Endothelial cell of umbilical vein (primary cell): ENCODE results near the gene GPR4. TPM values are rescaled to one million over a fixed set of nuclear protein-coding genes. Genes with fewer than 3 reads are reported as not detected.

ENCODE experiments used
- BruUV-seq: library from RNA; stranded (reverse); fragments of 400-500 nt; replicated peaks from 2 replicates; lab custom pipeline; 2021; lab: Mats Ljungman, UMichigan
- CTCF ChIA-PET: fragments of 300-600, 350-600 bp; sonication (Branson Sonifier 250); formaldehyde crosslinking; loops from one replicate; lab custom pipeline; 2021; ENCODE audit warnings: antibody characterized with exemption, inconsistent platforms; lab: Charles Lee
- POLR2A ChIA-PET: fragments of 300-600, 350-600 bp; sonication (Branson Sonifier 250); formaldehyde crosslinking; loops from one replicate; lab custom pipeline; 2021; ENCODE audit warnings: antibody characterized with exemption, inconsistent platforms; lab: Charles Lee
- DNase-seq: peaks from one replicate; pipeline ENCODE4 v3.0.0-alpha.2; 2011; ENCODE audit warnings: low read depth, low spot score
- FAIRE-seq: peaks from 2 replicates; lab custom pipeline; 2011; peaks lifted over from hg19 to GRCh38; lab: Jason Lieb, UNC
- H2AFZ ChIP-seq: 2 replicates; pipeline ENCODE4 v1.6.0; 2012; ENCODE audit warnings: low read depth, low read length, control low read depth, inconsistent platforms
- H3K27ac ChIP-seq: 2 replicates; pipeline ENCODE4 v1.5.1; 2011; ENCODE audit warnings: low read depth, mild to moderate bottlenecking, control low read depth, low read length, moderate library complexity; ENCODE audit not compliant: insufficient read depth
- H3K27me3 ChIP-seq, 2 experiments: 2 replicates each; pipeline versions ENCODE4 v1.6.0 to v1.6.1; 2011; ENCODE audit warnings: low read length in 2 of 2, mixed read lengths in 1 of 2; ENCODE audit not compliant: control insufficient read depth in 2 of 2, insufficient read depth in 2 of 2
- H3K36me3 ChIP-seq, 2 experiments: 2 replicates in 1 of 2; 3 replicates in 1 of 2; pipeline ENCODE4 v1.5.1; 2011; ENCODE audit warnings: low read length in 2 of 2, mild to moderate bottlenecking in 1 of 2, moderate library complexity in 1 of 2; ENCODE audit not compliant: control insufficient read depth in 2 of 2, insufficient read depth in 2 of 2; ENCODE audit errors: extremely low read depth in 1 of 2
- H3K4me1 ChIP-seq: 3 replicates; pipeline ENCODE4 v1.5.1; 2011; ENCODE audit warnings: mild to moderate bottlenecking, low read length; ENCODE audit not compliant: control insufficient read depth, insufficient read depth; ENCODE audit errors: extremely low read depth
- H3K4me2 ChIP-seq: 2 replicates; pipeline ENCODE4 v1.6.1; 2011; ENCODE audit warnings: low read length, control low read depth, mixed read lengths; ENCODE audit not compliant: insufficient read depth
- H3K4me3 ChIP-seq, 3 experiments: fragments of 200-600 bp in 1 of 3; sonication (generic), shearing (Covaris generic) in 1 of 3; replicated peaks in 1 of 3; 2 replicates each; pipeline ENCODE4 v1.5.1; 2011 to 2016; ENCODE audit warnings: control low read depth in 3 of 3, low read length in 3 of 3, mild to moderate bottlenecking in 2 of 3, inconsistent platforms in 1 of 3, low read depth in 1 of 3, moderate library complexity in 1 of 3; ENCODE audit not compliant: insufficient read depth in 1 of 3
- H3K79me2 ChIP-seq: 2 replicates; pipeline ENCODE4 v1.6.0; 2012; ENCODE audit warnings: low read length, inconsistent platforms; ENCODE audit not compliant: control insufficient read depth, insufficient read depth
- H3K9ac ChIP-seq: replicated peaks from 2 replicates; pipeline ENCODE3; 2011; ENCODE audit warnings: low read length, control low read depth; ENCODE audit not compliant: insufficient read depth; ENCODE audit errors: extremely low read depth
- H3K9me1 ChIP-seq: replicated peaks from 3 replicates; pipeline ENCODE4 v1.6.0; 2011; ENCODE audit warnings: mild to moderate bottlenecking, low read length; ENCODE audit not compliant: control insufficient read depth, insufficient read depth; ENCODE audit errors: extremely low read depth
- H3K9me3 ChIP-seq: replicated peaks from 2 replicates; pipeline ENCODE4 v1.5.1; 2012; ENCODE audit warnings: low read length, inconsistent platforms; ENCODE audit not compliant: control insufficient read depth, insufficient read depth
- H4K20me1 ChIP-seq: replicated peaks from 2 replicates; pipeline ENCODE3; 2011; ENCODE audit warnings: mild to moderate bottlenecking, low read length; ENCODE audit not compliant: control insufficient read depth, insufficient read depth; ENCODE audit errors: extremely low read depth
- CTCF ChIP-seq, 2 donors: IDR thresholded peaks; 1 replicate in 1 of 2; 2 replicates in 1 of 2; pipeline ENCODE4 v1.5.1; 2011; ENCODE audit warnings: low read length in 2 of 2, mild to moderate bottlenecking in 2 of 2, moderate library complexity in 2 of 2, control low read depth in 1 of 2, inconsistent platforms in 1 of 2, low read depth in 1 of 2; ENCODE audit not compliant: insufficient read depth in 1 of 2; ENCODE audit errors: extremely low read depth in 1 of 2
- EZH2 ChIP-seq: IDR thresholded peaks from 2 replicates; pipeline ENCODE4 v1.6.1; 2012; ENCODE audit warnings: borderline replicate concordance, low read depth, mild to moderate bottlenecking, moderate library complexity, low read length, inconsistent platforms; ENCODE audit not compliant: severe bottlenecking
- FOS ChIP-seq: IDR thresholded peaks from 2 replicates; pipeline ENCODE4 v1.6.1; 2011; ENCODE audit warnings: mild to moderate bottlenecking, low read length, moderate library complexity, borderline replicate concordance; ENCODE audit not compliant: insufficient read depth
- GATA2 ChIP-seq: IDR thresholded peaks from 2 replicates; pipeline ENCODE4 v1.7.0; 2011; ENCODE audit warnings: low read depth, mild to moderate bottlenecking, moderate library complexity, mixed read lengths, low read length; ENCODE audit not compliant: insufficient read length, insufficient read depth
- JUN ChIP-seq: IDR thresholded peaks from 2 replicates; pipeline ENCODE4 v1.6.1; 2011; ENCODE audit warnings: borderline replicate concordance, low read depth; ENCODE audit not compliant: insufficient read length, insufficient read depth
- MAX ChIP-seq: IDR thresholded peaks from 2 replicates; pipeline ENCODE4 v1.6.1; 2011; ENCODE audit not compliant: insufficient read depth, insufficient read length
- MYC ChIP-seq: IDR thresholded peaks from one replicate; pipeline ENCODE4 v1.6.1; 2011; ENCODE audit warnings: mild to moderate bottlenecking, low read depth, low read length
- POLR2A ChIP-seq: IDR thresholded peaks from 2 replicates; pipeline ENCODE4 v1.6.1; 2012; ENCODE audit warnings: low read depth, mild to moderate bottlenecking, control low read depth, low read length
- POLR2AphosphoS5 ChIP-seq: IDR thresholded peaks from 2 replicates; pipeline ENCODE4 v1.6.1; 2012; ENCODE audit warnings: low read depth, mild to moderate bottlenecking, control low read depth, low read length, moderate library complexity; ENCODE audit not compliant: insufficient read depth
- dilution Hi-C: fragments of 300-500 bp; cut with MboI; formaldehyde crosslinking; loops from one replicate; pipeline ENCODE4 v1.15.0; 2019; ENCODE audit warnings: low sequenced_read_pairs; ENCODE audit not compliant: extremely low pct_ligation_motif_present
- intact Hi-C: fragments of 100-400 bp; cut with micrococcal nuclease; formaldehyde crosslinking; loops from one replicate; pipeline ENCODE4 v1.10.0; 2022
- polyA plus RNA-seq, 4 experiments: library from polyadenylated mRNA; depleted of rRNA in 3 of 4; stranded (reverse) in 3 of 4; unstranded in 1 of 4; fragments of >200 nt; gene quantifications; 2 replicates each; pipeline versions ENCODE4 v1.2.1 to v1.2.3, GENCODE V29; 2011 to 2012; ENCODE audit warnings: missing spikeins in 1 of 4
- total RNA-seq: library from RNA; stranded (reverse); gene quantifications from 2 replicates; pipeline ENCODE4 v1.2.3, GENCODE V29; 2021

The GPR4 gene
- total and polyA plus RNA-seq, 2 donors (not counting 3 experiments of a cell fraction or from before 2014, with no cell fraction given), result 17.9 to 26.7 TPM

GRCh38 chr19:45597425-45598111, 4.4 kb downstream of the GPR4 start:
- Histone ChIP-seq H3K36me3 (no peaks in the 10 kb centered on the region), H4K20me1 (no peaks in the 10 kb centered on the region), H3K4me2 (peak overlapping the region; percentile 90), H3K9ac (peak overlapping the region; percentile 74), H3K4me1 (peaks cover 68% of the 10 kb centered on the region), H3K4me3 (peak overlapping the region in 1 of 3 experiments; percentile 68), H3K27ac (peak overlapping the region; percentile 96), H3K9me3 (no peaks in the 10 kb centered on the region), H3K9me1 (no peaks in the 10 kb centered on the region), H2AFZ (peak overlapping the region; percentile 40), H3K79me2 (peaks cover 58% of the 10 kb centered on the region), H3K27me3 (no peaks in the 10 kb centered on the region)
- ChIA-PET POLR2A (interaction anchor here (0.7 kb wide), 1 partner anchor 18 kb away, joined by 5 read pairs; no protein-coding TSS in a partner anchor), CTCF (interaction anchor here (1.0 to 2.9 kb wide), 4 partner anchors 9 to 44 kb away, joined by 3 to 25 read pairs (median 5); no protein-coding TSS in a partner anchor)
- peak; percentile 53 for FAIRE-seq
- DNase-seq, result no peak
- intact Hi-C loops, result loop anchor here (1.0 kb wide), 1 partner anchor 13 kb away; the partner anchor contains the start of gene OPA3
- dilution Hi-C loops, result no loop called here
- no peak for TF ChIP-seq CTCF (IDR thresholded peaks at IDR 0.05; ENCODE audit: extremely low read depth in 1 of 2, insufficient read depth in 1 of 2, low read depth in 1 of 2, low read length in 2 of 2)
- no peak for TF ChIP-seq EZH2
- no peak for TF ChIP-seq POLR2AphosphoS5
- TF ChIP-seq MYC, result no peak
- TF ChIP-seq POLR2A, result no peak
- TF ChIP-seq MAX, result no peak
- no peak for TF ChIP-seq GATA2
- TF ChIP-seq FOS, result no peak
- no peak for TF ChIP-seq JUN
- no TSS peak for BruUV-seq
